Measurements from ENCODE around the gene LDAH.

The LDAH gene

DNA sequence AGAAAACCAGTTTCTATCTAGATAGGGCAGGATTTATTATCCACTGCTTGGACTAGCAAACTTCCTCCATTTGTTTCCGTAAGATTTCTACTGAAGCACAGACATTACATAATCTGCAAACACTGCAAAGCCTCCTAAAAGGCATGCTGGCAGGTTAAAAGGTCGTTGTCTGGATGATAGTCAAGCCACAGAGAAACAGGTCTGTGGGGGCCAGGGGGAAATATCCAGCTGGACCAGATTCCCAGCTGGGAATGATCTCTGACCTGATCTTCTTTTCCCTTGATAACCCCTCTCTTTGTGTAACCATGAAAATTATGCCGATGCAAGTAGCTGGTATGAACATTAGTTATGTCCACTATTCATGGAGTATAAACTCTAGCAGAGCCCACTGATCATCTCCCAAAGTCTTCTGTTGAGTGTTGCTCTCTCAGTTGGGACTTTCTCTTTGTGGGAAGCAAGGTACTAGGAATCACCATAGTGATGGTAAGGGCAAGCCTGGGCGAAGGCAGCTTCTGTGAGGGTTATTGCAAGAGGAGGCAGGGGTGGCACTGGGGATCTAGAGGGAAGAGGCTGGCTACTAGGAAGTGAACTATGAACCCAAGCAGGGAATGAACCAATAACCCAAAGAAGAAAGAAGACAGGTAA is 94.7 kb downstream of the LDAH start:
- DNase-seq, result no peak
- no peak overlapping the region for H3K9ac ChIP-seq (ENCODE audit: low read depth, low read length)
- H4K20me1 ChIP-seq (ENCODE audit: insufficient read depth, low read length), result no peaks in the 10 kb centered on the region; the same call in 1 of the 2 replicates
- no peaks in the 10 kb centered on the region for H3K27me3 ChIP-seq (ENCODE audit: insufficient read depth, low read length, poor library complexity)
- no peak for ATAC-seq (ENCODE audit: insufficient read depth, low read depth)
- H3K4me3 ChIP-seq (ENCODE audit: low read depth in 1 of 2, low read length in 2 of 2), result no peak overlapping the region
- no peaks in the 10 kb centered on the region for H3K4me1 ChIP-seq (ENCODE audit: insufficient read depth, low read length)
- no peak overlapping the region for H2AFZ ChIP-seq (ENCODE audit: low read depth, low read length)
- no peak overlapping the region for H3K27ac ChIP-seq (ENCODE audit: low read length)
- H3K79me2 ChIP-seq (ENCODE audit: insufficient read depth, low read length), result no peaks in the 10 kb centered on the region
- TF ChIP-seq, protein P1, sequence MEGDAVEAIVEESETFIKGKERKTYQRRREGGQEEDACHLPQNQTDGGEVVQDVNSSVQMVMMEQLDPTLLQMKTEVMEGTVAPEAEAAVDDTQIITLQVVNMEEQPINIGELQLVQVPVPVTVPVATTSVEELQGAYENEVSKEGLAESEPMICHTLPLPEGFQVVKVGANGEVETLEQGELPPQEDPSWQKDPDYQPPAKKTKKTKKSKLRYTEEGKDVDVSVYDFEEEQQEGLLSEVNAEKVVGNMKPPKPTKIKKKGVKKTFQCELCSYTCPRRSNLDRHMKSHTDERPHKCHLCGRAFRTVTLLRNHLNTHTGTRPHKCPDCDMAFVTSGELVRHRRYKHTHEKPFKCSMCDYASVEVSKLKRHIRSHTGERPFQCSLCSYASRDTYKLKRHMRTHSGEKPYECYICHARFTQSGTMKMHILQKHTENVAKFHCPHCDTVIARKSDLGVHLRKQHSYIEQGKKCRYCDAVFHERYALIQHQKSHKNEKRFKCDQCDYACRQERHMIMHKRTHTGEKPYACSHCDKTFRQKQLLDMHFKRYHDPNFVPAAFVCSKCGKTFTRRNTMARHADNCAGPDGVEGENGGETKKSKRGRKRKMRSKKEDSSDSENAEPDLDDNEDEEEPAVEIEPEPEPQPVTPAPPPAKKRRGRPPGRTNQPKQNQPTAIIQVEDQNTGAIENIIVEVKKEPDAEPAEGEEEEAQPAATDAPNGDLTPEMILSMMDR (IDR thresholded peaks at IDR 0.05; ENCODE audit: borderline replicate concordance, extremely low read depth, low read length, poor library complexity, severe bottlenecking), result no peak
- no peak for TF ChIP-seq EZH2 (IDR thresholded peaks at IDR 0.05; ENCODE audit: borderline replicate concordance, low read depth, low read length, severe bottlenecking)
- no peaks in the 10 kb centered on the region for H3K9me3 ChIP-seq (ENCODE audit: insufficient read depth, low read length, severe bottlenecking)
- H3K4me2 ChIP-seq (ENCODE audit: insufficient read depth, low read length), result no peak overlapping the region
- no peaks in the 10 kb centered on the region for H3K36me3 ChIP-seq (ENCODE audit: insufficient read depth, low read length)

DNA sequence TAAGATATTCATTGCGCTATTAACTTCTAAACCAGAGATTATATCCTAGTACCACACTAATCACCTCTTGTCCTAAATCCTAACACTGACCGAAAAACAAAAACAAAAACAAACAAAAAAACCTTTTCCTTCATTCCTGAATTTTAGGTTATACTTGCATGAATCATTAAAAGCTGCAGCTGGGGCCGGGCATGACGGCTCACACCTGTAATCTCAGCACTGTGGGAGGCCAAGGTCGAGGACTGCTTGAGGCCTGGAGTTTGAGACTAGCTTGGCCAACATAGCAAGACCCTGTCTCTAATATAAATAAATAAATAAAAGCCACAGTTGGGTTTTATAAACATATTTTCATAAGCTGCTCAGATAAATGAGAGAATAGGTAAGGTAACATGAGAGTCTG is 96.0 kb downstream of the LDAH start:
- Histone ChIP-seq H3K79me2 (ENCODE audit: insufficient read depth, low read length) (no peaks in the 10 kb centered on the region), H3K9me3 (ENCODE audit: insufficient read depth, low read length, severe bottlenecking) (no peaks in the 10 kb centered on the region), H3K4me2 (ENCODE audit: insufficient read depth, low read length) (no peak overlapping the region), H3K4me1 (ENCODE audit: insufficient read depth, low read length) (no peaks in the 10 kb centered on the region), H3K27ac (ENCODE audit: low read length) (no peak overlapping the region), H3K27me3 (ENCODE audit: insufficient read depth, low read length, poor library complexity) (no peaks in the 10 kb centered on the region), H4K20me1 (ENCODE audit: insufficient read depth, low read length) (no peaks in the 10 kb centered on the region; the same call in 1 of the 2 replicates), H2AFZ (ENCODE audit: low read depth, low read length) (no peak overlapping the region), H3K36me3 (ENCODE audit: insufficient read depth, low read length) (no peaks in the 10 kb centered on the region), H3K4me3 (ENCODE audit: low read depth in 1 of 2, low read length in 2 of 2) (no peak overlapping the region), H3K9ac (ENCODE audit: low read depth, low read length) (no peak overlapping the region)
- TF ChIP-seq, protein P1 (IDR thresholded peaks at IDR 0.05; ENCODE audit: borderline replicate concordance, extremely low read depth, low read length, poor library complexity, severe bottlenecking), result no peak
- no peak for TF ChIP-seq EZH2 (IDR thresholded peaks at IDR 0.05; ENCODE audit: borderline replicate concordance, low read depth, low read length, severe bottlenecking)
- no peak for ATAC-seq (ENCODE audit: insufficient read depth, low read depth)
- no peak for DNase-seq

DNA sequence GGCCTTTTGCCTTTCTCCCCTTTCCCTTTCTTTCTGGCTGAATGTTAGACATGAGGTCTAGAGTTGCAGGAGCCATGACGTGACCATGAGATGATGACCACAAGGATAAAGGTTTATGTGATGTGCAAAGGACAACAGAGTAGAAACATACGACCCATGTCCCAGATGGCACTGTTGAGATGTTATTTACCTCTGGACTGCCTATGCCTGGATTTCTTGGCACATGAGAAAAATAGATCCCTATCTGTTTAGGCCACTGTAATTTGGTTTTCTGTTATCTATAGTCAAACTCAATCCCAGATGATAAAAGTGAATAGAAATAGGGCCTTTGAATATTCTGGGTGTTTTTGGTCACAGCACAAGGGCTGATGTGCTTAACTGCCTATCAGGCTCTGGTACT is 97.1 kb downstream of the LDAH start:
- no peak overlapping the region for H3K9ac ChIP-seq (ENCODE audit: low read depth, low read length)
- H3K79me2 ChIP-seq (ENCODE audit: insufficient read depth, low read length), result no peaks in the 10 kb centered on the region
- no peak for TF ChIP-seq EZH2 (IDR thresholded peaks at IDR 0.05; ENCODE audit: borderline replicate concordance, low read depth, low read length, severe bottlenecking)
- TF ChIP-seq, protein P1 (IDR thresholded peaks at IDR 0.05; ENCODE audit: borderline replicate concordance, extremely low read depth, low read length, poor library complexity, severe bottlenecking), result no peak
- H3K4me1 ChIP-seq (ENCODE audit: insufficient read depth, low read length), result no peaks in the 10 kb centered on the region
- H2AFZ ChIP-seq (ENCODE audit: low read depth, low read length), result no peak overlapping the region
- no peaks in the 10 kb centered on the region for H3K36me3 ChIP-seq (ENCODE audit: insufficient read depth, low read length)
- no peaks in the 10 kb centered on the region for H3K9me3 ChIP-seq (ENCODE audit: insufficient read depth, low read length, severe bottlenecking)
- no peaks in the 10 kb centered on the region for H3K27me3 ChIP-seq (ENCODE audit: insufficient read depth, low read length, poor library complexity)
- H4K20me1 ChIP-seq (ENCODE audit: insufficient read depth, low read length), result no peaks in the 10 kb centered on the region
- H3K4me2 ChIP-seq (ENCODE audit: insufficient read depth, low read length), result no peak overlapping the region
- no peak overlapping the region for H3K27ac ChIP-seq (ENCODE audit: low read length)
- DNase-seq (no peak), ATAC-seq (ENCODE audit: insufficient read depth, low read depth) (no peak)
- H3K4me3 ChIP-seq (ENCODE audit: low read depth in 1 of 2, low read length in 2 of 2), result no peak overlapping the region

Data from DND-41 (cell line).